SK-N-SH treated with all-trans-retinoic acid at 6 μM for 48 hours (cell line): Measurements from ENCODE around the gene GPHA2.

Source experiments
- ATAC-seq: fragments of 200-7000 bp; cut with Tn5 transposase; 3 replicates; pipeline ENCODE4 v1.9.1; 2020; ENCODE audit warnings: mild to moderate bottlenecking, moderate library complexity
- ARNTL ChIP-seq: fragments of 450-650 bp; formaldehyde crosslinking; IDR thresholded peaks from 2 replicates; pipeline ENCODE4 v1.5.0; 2020; ENCODE audit warnings: low read depth, mild to moderate bottlenecking, moderate library complexity, borderline replicate concordance
- BACH2 ChIP-seq: fragments of 250-450 bp; sonication (Bioruptor Pico); IDR thresholded peaks from 2 replicates; pipeline ENCODE4 v1.9.0; 2021; ENCODE audit warnings: mild to moderate bottlenecking, borderline replicate concordance
- CREB5 ChIP-seq: fragments of 250-450 bp; sonication (Bioruptor Pico); IDR thresholded peaks from 2 replicates; pipeline ENCODE4 v1.5.1; 2020; ENCODE audit warnings: low read depth, mild to moderate bottlenecking, moderate library complexity
- CSDC2 ChIP-seq: fragments of 250-450 bp; sonication (Bioruptor Pico); IDR thresholded peaks from 2 replicates; pipeline ENCODE4 v1.5.0; 2020; ENCODE audit warnings: mild to moderate bottlenecking, moderate library complexity
- ESRRG ChIP-seq: fragments of 250-450 bp; sonication (Bioruptor Pico); IDR thresholded peaks from 2 replicates; pipeline ENCODE4 v1.6.1; 2021; ENCODE audit warnings: mild to moderate bottlenecking
- GLIS3 ChIP-seq: fragments of 250-450 bp; sonication (Bioruptor Pico); IDR thresholded peaks from 2 replicates; pipeline ENCODE4 v1.5.0; 2020; ENCODE audit warnings: mild to moderate bottlenecking, moderate library complexity
- ISL1 ChIP-seq: fragments of 250-450 bp; sonication (Bioruptor Pico); IDR thresholded peaks from 2 replicates; pipeline ENCODE4 v2.1.2; 2022; ENCODE audit warnings: mild to moderate bottlenecking, moderate library complexity
- OSR1 ChIP-seq: fragments of 250-450 bp; sonication (Bioruptor Pico); IDR thresholded peaks from 2 replicates; pipeline ENCODE4 v1.8.0; 2022; ENCODE audit warnings: moderate library complexity, mild to moderate bottlenecking, inconsistent platforms
- PATZ1 ChIP-seq: fragments of 250-450 bp; sonication (Bioruptor Pico); IDR thresholded peaks from 2 replicates; pipeline ENCODE4 v1.8.0; 2020; ENCODE audit warnings: mild to moderate bottlenecking, moderate library complexity, borderline replicate concordance
- POU6F1 ChIP-seq: fragments of 250-450 bp; sonication (Bioruptor Pico); IDR thresholded peaks from 2 replicates; pipeline ENCODE4 v1.8.0; 2021; ENCODE audit warnings: low read depth, mild to moderate bottlenecking, moderate library complexity, borderline replicate concordance
- PPARA ChIP-seq: fragments of 250-450 bp; sonication (Bioruptor Pico); IDR thresholded peaks from 2 replicates; pipeline ENCODE4 v1.5.0; 2020; ENCODE audit warnings: mild to moderate bottlenecking, borderline replicate concordance
- RARB ChIP-seq: fragments of 250-450 bp; sonication (Bioruptor Pico); IDR thresholded peaks from 2 replicates; pipeline ENCODE4 v1.8.0; 2021; ENCODE audit warnings: mild to moderate bottlenecking, moderate library complexity
- SNAI2 ChIP-seq: fragments of 250-450 bp; sonication (Bioruptor Pico); IDR thresholded peaks from 2 replicates; pipeline ENCODE4 v1.5.0; 2020; ENCODE audit warnings: mild to moderate bottlenecking, moderate library complexity
- TCF4 ChIP-seq: fragments of 250-450 bp; sonication (Bioruptor Pico); IDR thresholded peaks from 2 replicates; pipeline ENCODE4 v1.8.0; 2021; ENCODE audit warnings: mild to moderate bottlenecking, moderate library complexity, borderline replicate concordance
- TOX ChIP-seq: fragments of 250-450 bp; sonication (Bioruptor Pico); IDR thresholded peaks from 2 replicates; pipeline ENCODE4 v1.8.0; 2021; ENCODE audit warnings: mild to moderate bottlenecking, moderate library complexity, borderline replicate concordance
- ZC3H10 ChIP-seq: fragments of 250-450 bp; sonication (Bioruptor Pico); IDR thresholded peaks from 2 replicates; pipeline ENCODE4 v1.5.1; 2021; ENCODE audit warnings: mild to moderate bottlenecking, moderate library complexity
- ZFP3 ChIP-seq: fragments of 250-450 bp; sonication (Bioruptor Pico); IDR thresholded peaks from 2 replicates; pipeline ENCODE4 v1.5.0; 2020; ENCODE audit warnings: mild to moderate bottlenecking, moderate library complexity
- ZFP30 ChIP-seq: fragments of 450-650 bp; formaldehyde crosslinking; IDR thresholded peaks from 2 replicates; pipeline ENCODE4 v1.5.0; 2022; ENCODE audit warnings: mild to moderate bottlenecking, moderate library complexity
- ZNF565 ChIP-seq: fragments of 450-650 bp; formaldehyde crosslinking; conservative IDR thresholded peaks from 2 replicates; pipeline ENCODE4 v1.5.0; 2020; ENCODE audit warnings: low read depth, mild to moderate bottlenecking, moderate library complexity
- ZNF70 ChIP-seq: fragments of 450-650 bp; formaldehyde crosslinking; IDR thresholded peaks from 2 replicates; pipeline ENCODE4 v1.5.0; 2020; ENCODE audit warnings: mild to moderate bottlenecking, moderate library complexity
- ZNF8 ChIP-seq: fragments of 450-650 bp; formaldehyde crosslinking; IDR thresholded peaks from 2 replicates; pipeline ENCODE4 v1.5.0; 2020; ENCODE audit warnings: mild to moderate bottlenecking, moderate library complexity

Gene GPHA2

GRCh38 chr11:64925536-64926436 is 9.9 kb downstream of the GPHA2 start:
- no peak for ATAC-seq
- TF ChIP-seq CREB5 (CRISPR knock-in tag): no peak
- no peak for TF ChIP-seq GLIS3 (CRISPR knock-in tag)
- TF ChIP-seq ZFP30 (CRISPR knock-in tag): no peak
- TF ChIP-seq SNAI2: no peak
- no peak for TF ChIP-seq ZC3H10 (CRISPR knock-in tag)
- no peak for TF ChIP-seq BACH2 (CRISPR knock-in tag)
- no peak for TF ChIP-seq ZNF70 (CRISPR knock-in tag)
- TF ChIP-seq ARNTL (CRISPR knock-in tag): no peak
- TF ChIP-seq ZFP3: no peak
- TF ChIP-seq RARB (CRISPR knock-in tag): no peak
- no peak for TF ChIP-seq ZNF8 (CRISPR knock-in tag)
- TF ChIP-seq POU6F1 (CRISPR knock-in tag): no peak
- TF ChIP-seq ZNF565 (CRISPR knock-in tag): no peak
- TF ChIP-seq ESRRG (CRISPR knock-in tag): no peak
- no peak for TF ChIP-seq OSR1
- no peak for TF ChIP-seq ISL1 (CRISPR knock-in tag)

- peak; percentile 34 for ATAC-seq
Observed at GRCh38 chr11:64924910-64925284, 10.8 kb downstream of the GPHA2 start.

GRCh38 chr11:64923944-64924909 is 11.5 kb downstream of the GPHA2 start, which contains the start of gene PPP2R5B:
PPP2R5B (plus strand) TSS chr11:64924689; CDS start chr11:64925735, 1,046 bp downstream.
- peak; percentile 98 for ATAC-seq
- TF ChIP-seq OSR1: no peak
- TF ChIP-seq CSDC2 (CRISPR knock-in tag): no peak
- TF ChIP-seq GLIS3 (CRISPR knock-in tag): 0 out of 2 replicates have a peak, but pooled peaks have one; percentile 11
- TF ChIP-seq ZFP3: no peak
- no peak for TF ChIP-seq PPARA (CRISPR knock-in tag)
- no peak for TF ChIP-seq ZFP30 (CRISPR knock-in tag)
- no peak for TF ChIP-seq ARNTL (CRISPR knock-in tag)
- 0 out of 2 replicates have a peak, but pooled peaks have one; percentile 46 for TF ChIP-seq PATZ1
- no peak for TF ChIP-seq TOX (CRISPR knock-in tag)
- TF ChIP-seq POU6F1 (CRISPR knock-in tag): no peak
- TF ChIP-seq RARB (CRISPR knock-in tag): no peak
- TF ChIP-seq BACH2 (CRISPR knock-in tag): no peak
- no peak for TF ChIP-seq SNAI2
- TF ChIP-seq ESRRG (CRISPR knock-in tag): no peak
- TF ChIP-seq ISL1 (CRISPR knock-in tag): no peak
- TF ChIP-seq ZC3H10 (CRISPR knock-in tag): no peak
- TF ChIP-seq ZNF70 (CRISPR knock-in tag): no peak
- no peak for TF ChIP-seq CREB5 (CRISPR knock-in tag)
- 0 out of 2 replicates have a peak, but pooled peaks have one; percentile 20 for TF ChIP-seq ZNF565 (CRISPR knock-in tag)

More at GRCh38 chr11:64924910-64925284, 10.8 kb downstream of the GPHA2 start:
- no peak for TF ChIP-seq ZFP30 (CRISPR knock-in tag)
- no peak for TF ChIP-seq GLIS3 (CRISPR knock-in tag)
- TF ChIP-seq ZNF565 (CRISPR knock-in tag): no peak
- TF ChIP-seq TCF4 (CRISPR knock-in tag): no peak
- TF ChIP-seq ISL1 (CRISPR knock-in tag): no peak
- TF ChIP-seq CSDC2 (CRISPR knock-in tag): no peak
- no peak for TF ChIP-seq SNAI2
- TF ChIP-seq PPARA (CRISPR knock-in tag): no peak
- TF ChIP-seq POU6F1 (CRISPR knock-in tag): no peak
- TF ChIP-seq OSR1: no peak
- TF ChIP-seq, all 23 proteins: peak for 0
